Natural killer cell (primary cell): ENCODE results near the gene ZG16. TPM values are rescaled to one million over a fixed set of nuclear protein-coding genes. Genes with fewer than 3 reads are reported as not detected.

ENCODE experiments used
- ATAC-seq, 3 donors: fragments of 150-1000 bp in 2 of 3; fragments of 200-7000 bp in 1 of 3; cut with Tn5 transposase; 1 replicate in 1 of 3; 2 replicates in 2 of 3; pipeline ENCODE4 v1.10.0; 2021; ENCODE audit warnings: mild to moderate bottlenecking in 2 of 3, moderate library complexity in 2 of 3
- DNase-seq, 2 donors: peaks; one replicate each; pipeline versions ENCODE4 v3.0.0 to v3.0.0-alpha.2; 2013 to 2021; ENCODE audit warnings: mixed read lengths in 1 of 2
- H3K27ac ChIP-seq: one replicate; pipeline ENCODE4 v1.5.1; 2013; ENCODE audit warnings: mild to moderate bottlenecking, low read length
- H3K27me3 ChIP-seq: one replicate; pipeline ENCODE4 v1.6.1; 2013; ENCODE audit warnings: low read length; ENCODE audit not compliant: control insufficient read depth, insufficient read depth
- H3K36me3 ChIP-seq: one replicate; pipeline ENCODE4 v1.6.1; 2013; ENCODE audit warnings: low read length; ENCODE audit not compliant: control insufficient read depth, insufficient read depth
- H3K4me1 ChIP-seq: one replicate; pipeline ENCODE4 v1.6.1; 2013; ENCODE audit warnings: low read length; ENCODE audit not compliant: control insufficient read depth, insufficient read depth
- H3K4me3 ChIP-seq: one replicate; pipeline ENCODE4 v1.5.1; 2013; ENCODE audit warnings: low read length
- H3K9me3 ChIP-seq: one replicate; pipeline ENCODE4 v1.6.1; 2013; ENCODE audit warnings: low read length; ENCODE audit not compliant: control insufficient read depth, insufficient read depth
- H3K27ac Mint-ChIP-seq, 2 donors: one replicate each; pipeline ENCODE4 v1.8.0; 2022; ENCODE audit warnings: mild to moderate bottlenecking in 2 of 2, mixed read lengths in 2 of 2, moderate library complexity in 1 of 2
- H3K27me3 Mint-ChIP-seq, 2 donors: one replicate each; pipeline ENCODE4 v1.8.0; 2022; ENCODE audit warnings: low read depth in 2 of 2, mixed read lengths in 2 of 2
- H3K36me3 Mint-ChIP-seq: one replicate; pipeline ENCODE4 v1.8.0; 2022; ENCODE audit warnings: mixed read lengths
- H3K4me1 Mint-ChIP-seq, 2 donors: one replicate each; pipeline ENCODE4 v1.8.0; 2022; ENCODE audit warnings: mixed read lengths in 2 of 2
- H3K4me3 Mint-ChIP-seq: one replicate; pipeline ENCODE4 v1.8.0; 2022; ENCODE audit warnings: mild to moderate bottlenecking, moderate library complexity, mixed read lengths
- H3K9me3 Mint-ChIP-seq, 2 donors: one replicate each; pipeline ENCODE4 v1.8.0; 2022; ENCODE audit warnings: mixed read lengths in 2 of 2
- CTCF ChIP-seq: fragments of 200-600 bp; IDR thresholded peaks from one replicate; pipeline ENCODE4 v1.8.0; 2022; ENCODE audit warnings: antibody characterized with exemption
- WGBS: methylation state at CpG from one replicate; pipeline ENCODE4 v1.1.7; 2013; ENCODE audit warnings: missing lambda C conversion rate; ENCODE audit not compliant: insufficient coverage; 5-methylcytosine and 5-hydroxymethylcytosine counted together
- intact Hi-C: fragments of 100-400 bp; cut with micrococcal nuclease; formaldehyde crosslinking; loops from one replicate; pipeline ENCODE4 v1.14.2; 2022
- total RNA-seq, 4 donors: library from RNA; stranded (reverse); fragments of 120-200 nt in 1 of 4; gene quantifications; one replicate each; pipeline versions ENCODE4 v1.2.3 to v1.2.4, GENCODE V29; 2013 to 2022

The ZG16 gene
- total RNA-seq, 3 donors from 2014 or later (not counting 1 experiment from before 2014, with no cell fraction given): not detected

GRCh38 chr16:29806641-29807425, 28.8 kb downstream of the ZG16 start:
- H3K27ac ChIP-seq: peak overlapping the region; percentile 94
- WGBS: under 1% methylated on average over 99 of the region's 99 CpGs
- H3K9me3 ChIP-seq: no peaks in the 10 kb centered on the region
- H3K4me1 ChIP-seq: peaks cover 57% of the 10 kb centered on the region
- Mint-ChIP-seq H3K36me3 (no peaks in the 10 kb centered on the region), H3K4me3 (peak overlapping the region; percentile 86), H3K9me3 (no peaks in the 10 kb centered on the region), H3K4me1 (peaks cover 45 to 54% of the 10 kb centered on the region in 2 donors), H3K27ac (peak overlapping the region; percentile 93), H3K27me3 (no peaks in the 10 kb centered on the region)
- DNase-seq (peak; percentile 54 to 65), ATAC-seq (no peak)
- TF ChIP-seq CTCF: no peak
- intact Hi-C loops: loop anchor here (1.0 to 5.0 kb wide), 4 partner anchors 9 to 565 kb away; partner anchors contain the start of genes MYL11, PAGR1, TAOK2 and TBC1D10B
- H3K27me3 ChIP-seq: no peaks in the 10 kb centered on the region
- peak overlapping the region; percentile 66 for H3K4me3 ChIP-seq
- H3K36me3 ChIP-seq: peaks cover 20% of the 10 kb centered on the region

GRCh38 chr16:29807426-29808218, 29.6 kb downstream of the ZG16 start:
- Histone ChIP-seq H3K36me3 (peaks cover 20% of the 10 kb centered on the region), H3K9me3 (no peaks in the 10 kb centered on the region), H3K27ac (peak overlapping the region; percentile 94), H3K4me1 (peaks cover 65% of the 10 kb centered on the region), H3K4me3 (peak overlapping the region; percentile 43), H3K27me3 (no peaks in the 10 kb centered on the region)
- Mint-ChIP-seq H3K27me3 (no peaks in the 10 kb centered on the region), H3K27ac (peak overlapping the region; percentile 93), H3K4me3 (peak overlapping the region; percentile 86), H3K36me3 (no peaks in the 10 kb centered on the region), H3K9me3 (no peaks in the 10 kb centered on the region), H3K4me1 (peaks cover 45 to 61% of the 10 kb centered on the region in 2 donors)
- TF ChIP-seq CTCF: peak; percentile 37
- intact Hi-C loops: loop anchor here (1.0 to 5.0 kb wide), 4 partner anchors 9 to 565 kb away; partner anchors contain the start of genes MYL11, PAGR1, TAOK2 and TBC1D10B
- DNase-seq: peak; percentile 85 to 96
- ATAC-seq: peak; percentile 36 to 59 (median 57)
- WGBS: under 1% methylated on average over 69 of the region's 69 CpGs

- 46% methylated on average over 25 of the region's 25 CpGs for WGBS
- intact Hi-C loops: loop anchor here (5.0 kb wide), 3 partner anchors 164 to 564 kb away; partner anchors contain the start of genes MYL11, TAOK2 and TBC1D10B
- Mint-ChIP-seq H3K27me3 (no peaks in the 10 kb centered on the region), H3K4me1 (peaks cover 45 to 66% of the 10 kb centered on the region in 2 donors), H3K9me3 (no peaks in the 10 kb centered on the region), H3K27ac (peak overlapping the region; percentile 93), H3K36me3 (no peaks in the 10 kb centered on the region), H3K4me3 (peak overlapping the region; percentile 86)
- peaks cover 68% of the 10 kb centered on the region for H3K4me1 ChIP-seq
- ATAC-seq (peak in 1 of 3 donors; percentile 1), DNase-seq (peak; percentile 31 to 64)
- no peaks in the 10 kb centered on the region for H3K27me3 ChIP-seq
- peak overlapping the region; percentile 43 for H3K4me3 ChIP-seq
- H3K9me3 ChIP-seq: no peaks in the 10 kb centered on the region
- peaks cover 20% of the 10 kb centered on the region for H3K36me3 ChIP-seq
- no peak for TF ChIP-seq CTCF
- H3K27ac ChIP-seq: peak overlapping the region; percentile 94
Measured at GRCh38 chr16:29808219-29808900, 30.3 kb downstream of the ZG16 start.
